ENCODE measurements around the gene OXSM. TPM values are rescaled to one million over a fixed set of nuclear protein-coding genes. Genes with fewer than 3 reads are reported as not detected.

The OXSM gene
- total RNA-seq, 4 donors from 2014 or later, result 5.9 to 7.9 (median 7.0) TPM

GRCh38 chr3:25801786-25802185 lies 11.9 kb downstream of the OXSM start:
- H3K4me1 ChIP-seq, result no peaks in the 10 kb centered on the region
- no peaks in the 10 kb centered on the region for H3K27me3 ChIP-seq
- no peak overlapping the region for H3K4me3 ChIP-seq
- H3K36me3 ChIP-seq, result no peaks in the 10 kb centered on the region
- no peak overlapping the region for H3K27ac ChIP-seq
- 90 to 91% methylated on average over 3 of the region's 3 CpGs for WGBS, 2 donors (ENCODE audit: low coverage in 1 of 2)
- TF ChIP-seq POLR2A (IDR thresholded peaks at IDR 0.05) (no peak), POLR2AphosphoS5 (IDR thresholded peaks at IDR 0.05) (no peak), CTCF (IDR thresholded peaks at IDR 0.05) (no peak), EP300 (IDR thresholded peaks at IDR 0.05) (no peak)
- no peak for ATAC-seq
- H3K9me3 ChIP-seq, result no peaks in the 10 kb centered on the region

GRCh38 chr3:25803833-25804232 lies 13.9 kb downstream of the OXSM start:
- TF ChIP-seq POLR2AphosphoS5 (IDR thresholded peaks at IDR 0.05) (no peak), CTCF (IDR thresholded peaks at IDR 0.05) (no peak), EP300 (IDR thresholded peaks at IDR 0.05) (no peak), POLR2A (IDR thresholded peaks at IDR 0.05) (no peak)
- WGBS, 2 donors (ENCODE audit: low coverage in 1 of 2), result 50 to 79% methylated on average over 2 of the region's 2 CpGs
- Histone ChIP-seq H3K27me3 (no peaks in the 10 kb centered on the region), H3K4me1 (no peaks in the 10 kb centered on the region), H3K4me3 (no peak overlapping the region), H3K36me3 (no peaks in the 10 kb centered on the region), H3K9me3 (no peaks in the 10 kb centered on the region), H3K27ac (no peak overlapping the region)
- no peak for ATAC-seq

GRCh38 chr3:25804676-25805075 lies 14.8 kb downstream of the OXSM start:
- no peaks in the 10 kb centered on the region for H3K36me3 ChIP-seq
- H3K9me3 ChIP-seq, result no peaks in the 10 kb centered on the region
- H3K4me1 ChIP-seq, result no peaks in the 10 kb centered on the region
- no peak overlapping the region for H3K4me3 ChIP-seq
- H3K27ac ChIP-seq, result no peak overlapping the region
- no peak for ATAC-seq
- WGBS, 2 donors (ENCODE audit: low coverage in 1 of 2), result 92 to 100% methylated on average over 1 of the region's 1 CpG
- no peaks in the 10 kb centered on the region for H3K27me3 ChIP-seq
- no peak for TF ChIP-seq POLR2AphosphoS5 (IDR thresholded peaks at IDR 0.05)
- no peak for TF ChIP-seq EP300 (IDR thresholded peaks at IDR 0.05)
- no peak for TF ChIP-seq POLR2A (IDR thresholded peaks at IDR 0.05)
- no peak for TF ChIP-seq CTCF (IDR thresholded peaks at IDR 0.05)

- no peak overlapping the region for H3K4me3 ChIP-seq
- peaks cover 0 to 11% (median 0%) of the 10 kb centered on the region in 3 donors for H3K9me3 ChIP-seq
- H3K27me3 ChIP-seq, result no peaks in the 10 kb centered on the region
- no peak overlapping the region for H3K27ac ChIP-seq
- no peaks in the 10 kb centered on the region for H3K4me1 ChIP-seq
- no peak for ATAC-seq
- TF ChIP-seq POLR2AphosphoS5 (IDR thresholded peaks at IDR 0.05) (no peak), POLR2A (IDR thresholded peaks at IDR 0.05) (no peak), CTCF (IDR thresholded peaks at IDR 0.05) (no peak), EP300 (IDR thresholded peaks at IDR 0.05) (no peak)
- WGBS, 2 donors (ENCODE audit: low coverage in 1 of 2), result 85 to 91% methylated on average over 3 to 4 of the region's 4 CpGs
- no peaks in the 10 kb centered on the region for H3K36me3 ChIP-seq
Observed at GRCh38 chr3:25812644-25813043, 22.8 kb downstream of the OXSM start.

- no peaks in the 10 kb centered on the region for H3K27me3 ChIP-seq
- no peak for ATAC-seq
- no peak overlapping the region for H3K27ac ChIP-seq
- no peak overlapping the region for H3K4me3 ChIP-seq
- no peaks in the 10 kb centered on the region for H3K4me1 ChIP-seq
- TF ChIP-seq POLR2A (IDR thresholded peaks at IDR 0.05) (no peak), POLR2AphosphoS5 (IDR thresholded peaks at IDR 0.05) (no peak), EP300 (IDR thresholded peaks at IDR 0.05) (no peak), CTCF (IDR thresholded peaks at IDR 0.05) (no peak)
- H3K9me3 ChIP-seq, result peaks cover 0 to 11% (median 0%) of the 10 kb centered on the region in 3 donors
- no peaks in the 10 kb centered on the region for H3K36me3 ChIP-seq
- 31 to 56% methylated on average over 1 of the region's 1 CpG for WGBS, 2 donors (ENCODE audit: low coverage in 1 of 2)
Observed at GRCh38 chr3:25817107-25817506, 27.2 kb downstream of the OXSM start.

All from gastroesophageal sphincter (tissue), 4 donors.